GM12874 (cell line): ENCODE measurements around the gene TBCA.

ENCODE experiments used
- CTCF ChIP-seq: IDR thresholded peaks from 2 replicates; pipeline ENCODE4 v1.5.1; 2011; ENCODE audit warnings: low read depth, mild to moderate bottlenecking, control low read depth, low read length, moderate library complexity; ENCODE audit not compliant: insufficient read depth

The TBCA gene

DNA sequence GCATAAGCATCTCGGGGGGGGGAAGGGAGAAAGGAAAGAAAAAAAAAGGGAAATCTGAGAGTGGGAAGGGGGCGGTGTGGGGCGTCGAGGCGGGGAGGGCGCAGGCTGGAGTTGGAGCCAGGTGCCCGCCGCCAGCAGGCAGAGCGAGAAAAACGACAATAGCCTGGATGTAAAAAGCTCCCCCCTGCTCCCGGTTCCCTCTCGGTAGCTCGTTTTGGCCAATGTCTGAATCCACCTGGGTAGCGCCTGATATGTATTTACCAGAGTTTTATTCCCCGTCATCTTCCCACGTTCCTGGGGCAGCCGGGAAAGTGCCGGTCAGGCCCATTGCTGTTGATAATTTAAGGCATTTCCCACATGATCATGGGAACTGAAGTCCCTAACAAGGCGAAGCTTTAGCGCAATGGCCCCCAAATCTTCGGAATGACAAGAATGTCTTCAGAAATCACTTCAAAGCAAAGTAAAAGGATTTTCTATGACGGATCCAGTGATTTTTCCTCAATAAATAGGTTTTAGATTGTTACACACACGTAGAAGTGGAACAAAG, 134.7 kb downstream of the TBCA start:
- no peak for TF ChIP-seq CTCF
